WTC11 (cell line): Measurements from ENCODE around the gene LTBP2.

ENCODE experiments used
- CREM ChIP-seq: sonication (generic); formaldehyde crosslinking; IDR thresholded peaks from 2 replicates; pipeline ENCODE4 v1.8.1; 2022; ENCODE audit warnings: mild to moderate bottlenecking, missing genetic modification reagents, moderate library complexity
- CTCF ChIP-seq: fragments of 200-600 bp; IDR thresholded peaks from 2 replicates; pipeline ENCODE4 v1.8.0; 2022; ENCODE audit warnings: antibody characterized with exemption
- E2F1 ChIP-seq: sonication (generic); formaldehyde crosslinking; IDR thresholded peaks from 2 replicates; pipeline ENCODE4 v1.8.0; 2022; ENCODE audit warnings: mild to moderate bottlenecking, missing genetic modification reagents
- ELF4 ChIP-seq: sonication (generic); formaldehyde crosslinking; IDR thresholded peaks from 2 replicates; pipeline ENCODE4 v1.8.1; 2022; ENCODE audit warnings: low read depth, mild to moderate bottlenecking, moderate library complexity, missing genetic modification reagents
- ETV6 ChIP-seq: sonication (generic); formaldehyde crosslinking; IDR thresholded peaks from 2 replicates; pipeline ENCODE4 v1.8.1; 2022; ENCODE audit warnings: mild to moderate bottlenecking, missing genetic modification reagents
- GABPB1 ChIP-seq: sonication (generic); formaldehyde crosslinking; IDR thresholded peaks from 2 replicates; pipeline ENCODE4 v1.8.1; 2023; ENCODE audit warnings: mild to moderate bottlenecking, missing genetic modification reagents
- HMGXB4 ChIP-seq: sonication (generic); formaldehyde crosslinking; IDR thresholded peaks from 2 replicates; pipeline ENCODE4 v1.8.1; 2023; ENCODE audit warnings: mild to moderate bottlenecking, moderate library complexity, missing genetic modification reagents
- MAX ChIP-seq: sonication (generic); formaldehyde crosslinking; IDR thresholded peaks from 2 replicates; pipeline ENCODE4 v1.8.0; 2022; ENCODE audit warnings: mild to moderate bottlenecking, missing genetic modification reagents
- NR2C2 ChIP-seq: sonication (generic); formaldehyde crosslinking; IDR thresholded peaks from 2 replicates; pipeline ENCODE4 v1.8.0; 2022; ENCODE audit warnings: mild to moderate bottlenecking, missing genetic modification reagents
- TEAD4 ChIP-seq: sonication (generic); formaldehyde crosslinking; IDR thresholded peaks from 2 replicates; pipeline ENCODE4 v1.8.0; 2022; ENCODE audit warnings: mild to moderate bottlenecking, missing genetic modification reagents
- ZBTB43 ChIP-seq: sonication (generic); formaldehyde crosslinking; IDR thresholded peaks from 2 replicates; pipeline ENCODE4 v1.8.1; 2023; ENCODE audit warnings: mild to moderate bottlenecking, missing genetic modification reagents
- ZNF263 ChIP-seq: sonication (generic); formaldehyde crosslinking; IDR thresholded peaks from 2 replicates; pipeline ENCODE4 v1.8.1; 2022; ENCODE audit warnings: low read depth, mild to moderate bottlenecking, moderate library complexity, missing genetic modification reagents
- TF ChIP-seq, protein P1 (sequence below): sonication (generic); formaldehyde crosslinking; conservative IDR thresholded peaks from 2 replicates; pipeline ENCODE4 v1.8.1; 2022; ENCODE audit warnings: mild to moderate bottlenecking, missing genetic modification reagents
- TF ChIP-seq, protein P2 (sequence below): sonication (generic); formaldehyde crosslinking; IDR thresholded peaks from 2 replicates; pipeline ENCODE4 v1.8.1; 2022; ENCODE audit warnings: low read depth, mild to moderate bottlenecking, moderate library complexity, missing genetic modification reagents, borderline replicate concordance

- TF ChIP-seq, protein P1, sequence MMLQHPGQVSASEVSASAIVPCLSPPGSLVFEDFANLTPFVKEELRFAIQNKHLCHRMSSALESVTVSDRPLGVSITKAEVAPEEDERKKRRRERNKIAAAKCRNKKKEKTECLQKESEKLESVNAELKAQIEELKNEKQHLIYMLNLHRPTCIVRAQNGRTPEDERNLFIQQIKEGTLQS (CRISPR knock-in tag) = no peak
- TF ChIP-seq CREM (CRISPR knock-in tag) (no peak), HMGXB4 (CRISPR knock-in tag) (no peak), CTCF (no peak), ETV6 (no peak), NR2C2 (CRISPR knock-in tag) (no peak), ZNF263 (CRISPR knock-in tag) (no peak), E2F1 (no peak), TEAD4 (CRISPR knock-in tag) (no peak), ZBTB43 (CRISPR knock-in tag) (no peak), ELF4 (CRISPR knock-in tag) (no peak), GABPB1 (CRISPR knock-in tag) (no peak), MAX (CRISPR knock-in tag) (no peak)
- TF ChIP-seq, protein P2, sequence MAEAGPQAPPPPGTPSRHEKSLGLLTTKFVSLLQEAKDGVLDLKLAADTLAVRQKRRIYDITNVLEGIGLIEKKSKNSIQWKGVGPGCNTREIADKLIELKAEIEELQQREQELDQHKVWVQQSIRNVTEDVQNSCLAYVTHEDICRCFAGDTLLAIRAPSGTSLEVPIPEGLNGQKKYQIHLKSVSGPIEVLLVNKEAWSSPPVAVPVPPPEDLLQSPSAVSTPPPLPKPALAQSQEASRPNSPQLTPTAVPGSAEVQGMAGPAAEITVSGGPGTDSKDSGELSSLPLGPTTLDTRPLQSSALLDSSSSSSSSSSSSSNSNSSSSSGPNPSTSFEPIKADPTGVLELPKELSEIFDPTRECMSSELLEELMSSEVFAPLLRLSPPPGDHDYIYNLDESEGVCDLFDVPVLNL (CRISPR knock-in tag) = no peak
These were observed 39.2 kb downstream of the LTBP2 start for GRCh38 chr14:74572726-74573301.
